Liver (tissue), 9 donors: Measurements from ENCODE around the gene RFTN2. TPM values are rescaled to one million over a fixed set of nuclear protein-coding genes. Genes with fewer than 3 reads are reported as not detected.

Source experiments
- DNase-seq: peaks from one replicate; pipeline ENCODE4 v3.0.0-alpha.2; 2017; ENCODE audit warnings: low spot score
- H3K27ac ChIP-seq, 2 donors: one replicate each; pipeline ENCODE4 v1.7.0; 2013; ENCODE audit warnings: inconsistent platforms in 2 of 2, low read length in 2 of 2, control low read depth in 1 of 2, low read depth in 1 of 2, mild to moderate bottlenecking in 1 of 2
- H3K27me3 ChIP-seq, 4 donors: one replicate each; pipeline versions ENCODE4 v1.6.1 to v1.7.0; 2013; ENCODE audit warnings: low read length in 3 of 4, inconsistent platforms in 1 of 4, mild to moderate bottlenecking in 1 of 4, moderate library complexity in 1 of 4; ENCODE audit not compliant: control insufficient read depth in 4 of 4, insufficient read depth in 4 of 4
- H3K36me3 ChIP-seq, 4 donors: one replicate each; pipeline versions ENCODE4 v1.6.1 to v1.7.0; 2013; ENCODE audit warnings: low read length in 3 of 4, mild to moderate bottlenecking in 3 of 4, low read depth in 1 of 4, moderate library complexity in 1 of 4; ENCODE audit not compliant: control insufficient read depth in 4 of 4, insufficient read depth in 3 of 4
- H3K4me1 ChIP-seq, 4 donors: one replicate each; pipeline versions ENCODE4 v1.6.1 to v1.7.0; 2013; ENCODE audit warnings: low read length in 3 of 4, mild to moderate bottlenecking in 3 of 4, moderate library complexity in 1 of 4; ENCODE audit not compliant: control insufficient read depth in 4 of 4, insufficient read depth in 4 of 4
- H3K4me3 ChIP-seq, 3 donors: one replicate each; pipeline versions ENCODE4 v1.6.1 to v1.7.0; 2013; ENCODE audit warnings: low read length in 3 of 3, control low read depth in 1 of 3, low read depth in 1 of 3, mild to moderate bottlenecking in 1 of 3
- H3K9ac ChIP-seq, 2 donors: one replicate each; pipeline ENCODE4 v1.7.0; 2013; ENCODE audit warnings: low read length in 2 of 2, mild to moderate bottlenecking in 2 of 2, moderate library complexity in 2 of 2, control low read depth in 1 of 2, low read depth in 1 of 2
- H3K9me3 ChIP-seq, 4 donors: one replicate each; pipeline versions ENCODE4 v1.6.1 to v1.7.0; 2013; ENCODE audit warnings: low read length in 3 of 4; ENCODE audit not compliant: control insufficient read depth in 4 of 4
- CTCF ChIP-seq: fragments of 150-350 bp; IDR thresholded peaks from 2 replicates; pipeline ENCODE4 v1.5.1; 2017; ENCODE audit warnings: improper control_type of control experiment, low read depth, low read length; ENCODE audit not compliant: missing input control
- EGR1 ChIP-seq, 2 donors: IDR thresholded peaks; 2 replicates each; pipeline ENCODE4 v1.6.1; 2016 to 2018; ENCODE audit warnings: antibody characterized with exemption in 2 of 2, low read depth in 2 of 2
- FOXA1 ChIP-seq: IDR thresholded peaks from 2 replicates; pipeline ENCODE4 v1.6.1; 2016; ENCODE audit warnings: antibody characterized with exemption
- FOXA2 ChIP-seq: IDR thresholded peaks from 2 replicates; pipeline ENCODE4 v1.6.1; 2016; ENCODE audit warnings: antibody characterized with exemption
- GABPA ChIP-seq, 2 donors: IDR thresholded peaks in 1 of 2; conservative IDR thresholded peaks in 1 of 2; 2 replicates each; pipeline ENCODE4 v1.6.1; 2016; ENCODE audit warnings: antibody characterized with exemption in 2 of 2, mild to moderate bottlenecking in 1 of 2, moderate library complexity in 1 of 2
- HNF4A ChIP-seq, 2 donors: conservative IDR thresholded peaks; 2 replicates each; pipeline ENCODE4 v1.6.1; 2016; ENCODE audit warnings: antibody characterized with exemption in 2 of 2, mild to moderate bottlenecking in 2 of 2
- HNF4G ChIP-seq: IDR thresholded peaks from 2 replicates; pipeline ENCODE4 v1.6.1; 2016; ENCODE audit warnings: antibody characterized with exemption
- JUND ChIP-seq, 2 donors: IDR thresholded peaks; 2 replicates each; pipeline ENCODE4 v1.6.1; 2016; ENCODE audit warnings: antibody characterized with exemption in 2 of 2
- MAX ChIP-seq: IDR thresholded peaks from 2 replicates; pipeline ENCODE4 v1.6.1; 2016; ENCODE audit warnings: antibody characterized with exemption
- NR2F2 ChIP-seq: IDR thresholded peaks from 2 replicates; pipeline ENCODE4 v1.6.1; 2016; ENCODE audit warnings: antibody characterized with exemption
- RAD21 ChIP-seq, 2 donors: IDR thresholded peaks; 2 replicates each; pipeline ENCODE4 v1.6.1; 2016; ENCODE audit warnings: antibody characterized with exemption in 2 of 2, mild to moderate bottlenecking in 2 of 2
- REST ChIP-seq: IDR thresholded peaks from 2 replicates; pipeline ENCODE4 v1.6.1; 2016; ENCODE audit warnings: antibody characterized with exemption, mild to moderate bottlenecking
- RXRA ChIP-seq, 2 donors: IDR thresholded peaks; 2 replicates each; pipeline ENCODE4 v1.6.1; 2017 to 2018; ENCODE audit warnings: antibody characterized with exemption in 2 of 2, mild to moderate bottlenecking in 1 of 2
- SP1 ChIP-seq: IDR thresholded peaks from 2 replicates; pipeline ENCODE4 v1.6.1; 2018; ENCODE audit warnings: antibody characterized with exemption, mild to moderate bottlenecking
- TAF1 ChIP-seq: conservative IDR thresholded peaks from 2 replicates; pipeline ENCODE4 v1.6.1; 2016; ENCODE audit warnings: antibody characterized with exemption, mild to moderate bottlenecking
- YY1 ChIP-seq: IDR thresholded peaks from 2 replicates; pipeline ENCODE4 v1.6.1; 2016; ENCODE audit warnings: antibody characterized with exemption, mild to moderate bottlenecking
- ZBTB33 ChIP-seq: IDR thresholded peaks from 2 replicates; pipeline ENCODE4 v1.6.1; 2016; ENCODE audit warnings: antibody characterized with exemption
- WGBS: extraction: QIAGEN DNeasy Blood & Tissue Kit; methylation state at CpG from one replicate; pipeline ENCODE4 v1.1.7; 2013; 5-methylcytosine and 5-hydroxymethylcytosine counted together
- polyA plus RNA-seq, 2 donors: library from polyadenylated mRNA; stranded (reverse) in 1 of 2; unstranded in 1 of 2; fragments of 200-250 nt in 1 of 2; fragments of >200 nt in 1 of 2; fragmentation: Nextera tagmentation in 1 of 2; extraction: Ambion mirVana in 1 of 2; gene quantifications; one replicate each; pipeline versions ENCODE4 v1.2.1 to v1.2.3, GENCODE V29; 2013 to 2015
- total RNA-seq, 2 donors: library from RNA; depleted of rRNA; stranded (reverse); fragments of >200 nt; gene quantifications; one replicate each; pipeline ENCODE4 v1.2.3, GENCODE V29; 2014
- donor health status: healthy.
- donor health status: healthy.
- donor health status: healthy.
- donor health status: healthy.
- donor health status: healthy.

The RFTN2 gene
- total and polyA plus RNA-seq, 4 donors = 0.40 to 4.2 (median 1.2) TPM

GRCh38 chr2:197666277-197666676 is 9.1 kb downstream of the RFTN2 start:
- DNase-seq = no peak
- H3K27ac ChIP-seq = no peak overlapping the region
- H3K27me3 ChIP-seq = no peaks in the 10 kb centered on the region
- H3K36me3 ChIP-seq = no peaks in the 10 kb centered on the region
- peaks cover 0 to 9% (median 3%) of the 10 kb centered on the region in 4 donors for H3K9me3 ChIP-seq
- H3K4me3 ChIP-seq = no peak overlapping the region
- H3K4me1 ChIP-seq = no peaks in the 10 kb centered on the region
- no peak for TF ChIP-seq EGR1 (IDR thresholded peaks at IDR 0.05; ENCODE audit: low read depth in 2 of 2)
- no peak for TF ChIP-seq CTCF
- TF ChIP-seq ZBTB33 = no peak
- TF ChIP-seq NR2F2 = no peak
- TF ChIP-seq FOXA2 = no peak
- TF ChIP-seq TAF1 = no peak
- TF ChIP-seq RXRA (IDR thresholded peaks at IDR 0.05) = no peak
- H3K9ac ChIP-seq = no peak overlapping the region

- H3K9me3 ChIP-seq = peaks cover 0 to 8% (median under 1%) of the 10 kb centered on the region in 4 donors
- H3K27me3 ChIP-seq = no peaks in the 10 kb centered on the region
- H3K27ac ChIP-seq = no peak overlapping the region
- DNase-seq = no peak
- no peaks in the 10 kb centered on the region for H3K36me3 ChIP-seq
- no peak overlapping the region for H3K9ac ChIP-seq
- WGBS = 77% methylated on average over 3 of the region's 3 CpGs
- TF ChIP-seq TAF1 (no peak), HNF4A (conservative IDR thresholded peaks at IDR 0.05) (no peak), FOXA1 (no peak), JUND (IDR thresholded peaks at IDR 0.05) (no peak), RXRA (IDR thresholded peaks at IDR 0.05) (no peak), RAD21 (IDR thresholded peaks at IDR 0.05) (no peak), MAX (no peak), GABPA (IDR thresholded peaks at IDR 0.05 in 1 of 2, conservative IDR thresholded peaks at IDR 0.05 in 1 of 2) (no peak), CTCF (no peak), SP1 (no peak), ZBTB33 (no peak), HNF4G (no peak), NR2F2 (no peak), REST (no peak), YY1 (no peak), EGR1 (IDR thresholded peaks at IDR 0.05; ENCODE audit: low read depth in 2 of 2) (no peak)
- no peaks in the 10 kb centered on the region for H3K4me1 ChIP-seq
- no peak overlapping the region for H3K4me3 ChIP-seq
Observed at GRCh38 chr2:197661626-197662025, 13.8 kb downstream of the RFTN2 start.
